OCI-LY1 (cell line): Measurements from ENCODE around the gene IGIP.

Experiments used
- H2AFZ ChIP-seq: fragments of 200-600 bp; sonication (generic), shearing (Covaris generic); 2 replicates; pipeline ENCODE4 v1.6.0; 2014; ENCODE audit warnings: antibody characterized with exemption, mild to moderate bottlenecking, low read length
- H3F3A ChIP-seq: fragments of 200-600 bp; sonication (generic), shearing (Covaris generic); 2 replicates; pipeline ENCODE4 v1.6.0; 2014; ENCODE audit warnings: mild to moderate bottlenecking, antibody characterized with exemption, low read length, moderate library complexity; ENCODE audit not compliant: insufficient read depth
- H3K27ac ChIP-seq: fragments of 200-600 bp; sonication (generic); 2 replicates; pipeline ENCODE4 v1.5.1; 2014; ENCODE audit warnings: low read length, mixed run types, mild to moderate bottlenecking, low read depth; ENCODE audit not compliant: poor library complexity, severe bottlenecking
- H3K27me3 ChIP-seq: fragments of 200-600 bp; sonication (generic); 2 replicates; pipeline ENCODE4 v1.6.0; 2014; ENCODE audit warnings: antibody characterized with exemption, mild to moderate bottlenecking, low read length, moderate library complexity; ENCODE audit not compliant: insufficient read depth
- H3K36me3 ChIP-seq: fragments of 200-600 bp; sonication (generic); 2 replicates; pipeline ENCODE4 v1.6.1; 2014; ENCODE audit warnings: mild to moderate bottlenecking, antibody characterized with exemption, low read length, moderate library complexity, mixed read lengths; ENCODE audit not compliant: insufficient read depth
- H3K4me1 ChIP-seq: fragments of 200-600 bp; sonication (generic); 2 replicates; pipeline ENCODE4 v1.5.1; 2014; ENCODE audit warnings: mild to moderate bottlenecking, low read length, moderate library complexity; ENCODE audit not compliant: insufficient read depth, severe bottlenecking
- H3K4me2 ChIP-seq: fragments of 200-600 bp; sonication (generic), shearing (Covaris generic); 2 replicates; pipeline ENCODE4 v1.6.1; 2014; ENCODE audit warnings: low read length
- H3K4me3 ChIP-seq: fragments of 200-600 bp; sonication (generic); 2 replicates; pipeline ENCODE4 v1.5.1; 2014; ENCODE audit warnings: low read length, low read depth, mild to moderate bottlenecking, mixed read lengths; ENCODE audit not compliant: poor library complexity, severe bottlenecking
- H3K79me2 ChIP-seq: fragments of 200-600 bp; shearing (Covaris generic); 2 replicates; pipeline ENCODE4 v1.6.1; 2016; ENCODE audit warnings: mixed run types, low read length, mixed read lengths; ENCODE audit not compliant: insufficient read depth
- H3K9ac ChIP-seq: fragments of 200-600 bp; sonication (generic), shearing (Covaris generic); 2 replicates; pipeline ENCODE4 v1.6.1; 2014; ENCODE audit warnings: mild to moderate bottlenecking, low read length, mixed read lengths
- H3K9me2 ChIP-seq: fragments of 200-600 bp; sonication (generic), shearing (Covaris generic); 2 replicates; pipeline ENCODE4 v1.6.1; 2014; ENCODE audit warnings: low read depth, mild to moderate bottlenecking, low read length, mixed read lengths
- H3K9me3 ChIP-seq: fragments of 200-600 bp; shearing (Covaris generic); 2 replicates; pipeline ENCODE4 v1.6.1; 2014; ENCODE audit warnings: low read length, mixed read lengths
- H4K20me1 ChIP-seq: fragments of 200-600 bp; sonication (generic), shearing (Covaris generic); 2 replicates; pipeline ENCODE4 v1.6.0; 2016; ENCODE audit warnings: mild to moderate bottlenecking, low read length; ENCODE audit not compliant: insufficient read depth
- CTCF ChIP-seq: fragments of 200-600 bp; sonication (generic), shearing (Covaris generic); IDR thresholded peaks from 2 replicates; pipeline ENCODE4 v1.5.1; 2017; ENCODE audit warnings: mild to moderate bottlenecking, antibody characterized with exemption, low read length, moderate library complexity, mixed read lengths
- EZH2 ChIP-seq: fragments of 200-600 bp; sonication (generic), shearing (Covaris generic); IDR thresholded peaks from 2 replicates; pipeline ENCODE4 v1.8.0; 2017; ENCODE audit warnings: borderline replicate concordance, mixed run types, mild to moderate bottlenecking, antibody characterized with exemption, low read length, moderate library complexity, mixed read lengths

IGIP gene

GRCh38 chr5:140090251-140090650, 35.5 kb upstream of the IGIP start:
- no peaks in the 10 kb centered on the region for H3F3A ChIP-seq
- H3K27me3 ChIP-seq: no peaks in the 10 kb centered on the region
- no peaks in the 10 kb centered on the region; the same call in 1 of the 2 replicates for H3K36me3 ChIP-seq
- no peaks in the 10 kb centered on the region for H3K79me2 ChIP-seq
- peaks cover 9% of the 10 kb centered on the region for H3K9me3 ChIP-seq
- H2AFZ ChIP-seq: no peak overlapping the region
- no peak overlapping the region for H3K9ac ChIP-seq
- H3K27ac ChIP-seq: no peak overlapping the region
- H4K20me1 ChIP-seq: no peaks in the 10 kb centered on the region
- no peak overlapping the region for H3K4me3 ChIP-seq
- H3K9me2 ChIP-seq: no peaks in the 10 kb centered on the region
- no peaks in the 10 kb centered on the region for H3K4me1 ChIP-seq
- TF ChIP-seq EZH2 (no peak), CTCF (no peak)
- H3K4me2 ChIP-seq: no peak overlapping the region

GRCh38 chr5:140093179-140093578, 32.6 kb upstream of the IGIP start:
- H4K20me1 ChIP-seq: no peaks in the 10 kb centered on the region
- H3K79me2 ChIP-seq: no peaks in the 10 kb centered on the region
- H2AFZ ChIP-seq: no peak overlapping the region
- no peaks in the 10 kb centered on the region for H3K27me3 ChIP-seq
- H3K9ac ChIP-seq: no peak overlapping the region
- no peaks in the 10 kb centered on the region for H3F3A ChIP-seq
- no peak overlapping the region for H3K4me2 ChIP-seq
- no peaks in the 10 kb centered on the region for H3K4me1 ChIP-seq
- TF ChIP-seq EZH2 (no peak), CTCF (no peak)
- no peak overlapping the region for H3K27ac ChIP-seq
- no peak overlapping the region for H3K4me3 ChIP-seq
- no peaks in the 10 kb centered on the region for H3K9me2 ChIP-seq
- H3K9me3 ChIP-seq: peaks cover 9% of the 10 kb centered on the region
- no peaks in the 10 kb centered on the region; the same call in 1 of the 2 replicates for H3K36me3 ChIP-seq

GRCh38 chr5:140093866-140094265, 31.9 kb upstream of the IGIP start:
- no peak overlapping the region for H3K27ac ChIP-seq
- H3K4me3 ChIP-seq: no peak overlapping the region
- H3K27me3 ChIP-seq: no peaks in the 10 kb centered on the region
- no peaks in the 10 kb centered on the region; the same call in 1 of the 2 replicates for H3K36me3 ChIP-seq
- no peaks in the 10 kb centered on the region for H4K20me1 ChIP-seq
- no peaks in the 10 kb centered on the region for H3K9me2 ChIP-seq
- H3K4me2 ChIP-seq: no peak overlapping the region
- no peak for TF ChIP-seq EZH2
- no peak for TF ChIP-seq CTCF
- H3K79me2 ChIP-seq: no peaks in the 10 kb centered on the region
- no peaks in the 10 kb centered on the region for H3K4me1 ChIP-seq
- no peak overlapping the region for H3K9ac ChIP-seq
- H2AFZ ChIP-seq: no peak overlapping the region
- H3F3A ChIP-seq: no peaks in the 10 kb centered on the region
- H3K9me3 ChIP-seq: peaks cover 9% of the 10 kb centered on the region
